HepG2 (cell line): Measurements from ENCODE around the gene ADGRF5. TPM values are rescaled to one million over a fixed set of nuclear protein-coding genes. Genes with fewer than 3 reads are reported as not detected.

Experiments used
- ATAC-seq: fragments of 200-7000 bp; cut with Tn5 transposase; 3 replicates; pipeline ENCODE4 v1.9.1; 2020; ENCODE audit warnings: mild to moderate bottlenecking, moderate library complexity
- Bru-seq: library from RNA; stranded (reverse); fragments of 400-500 nt; gene quantifications from one replicate; lab custom pipeline; 2021; lab: Mats Ljungman, UMichigan
- BruChase-seq, 2 experiments: library from RNA; stranded (reverse); fragments of 400-500 nt; gene quantifications; one replicate each; lab custom pipeline; 2021; lab: Mats Ljungman, UMichigan
- BruUV-seq: library from RNA; stranded (reverse); fragments of 400-500 nt; replicated peaks from 2 replicates; lab custom pipeline; 2021; lab: Mats Ljungman, UMichigan
- CTCF ChIA-PET: fragments of 300-600 bp; formaldehyde crosslinking; extraction: SDS; loops from one replicate; lab custom pipeline; 2021; ENCODE audit warnings: low total read pairs, inconsistent platforms, low intra/inter-chr PET ratio; lab: Yijun Ruan, JAX
- POLR2A ChIA-PET: fragments of 350-600 bp; sonication (Branson Sonifier 250); formaldehyde crosslinking; loops from one replicate; lab custom pipeline; 2020; ENCODE audit warnings: antibody characterized with exemption, inconsistent platforms; lab: Yijun Ruan, JAX
- DNase-seq: peaks from one replicate; pipeline ENCODE4 v3.0.0-alpha.2; 2015; ENCODE audit warnings: low spot score
- FAIRE-seq: peaks from 3 replicates; lab custom pipeline; 2011; peaks lifted over from hg19 to GRCh38; lab: Jason Lieb, UNC
- H2AFZ ChIP-seq: one replicate; pipeline ENCODE4 v1.6.1; 2011; ENCODE audit warnings: low read length, inconsistent platforms
- H3K27ac ChIP-seq: fragments of 300-600 bp; 3 replicates; pipeline ENCODE4 v1.8.0; 2011; ENCODE audit warnings: mixed run types, mild to moderate bottlenecking, mixed read lengths, low read length, inconsistent platforms; ENCODE audit not compliant: insufficient read depth; ENCODE audit errors: extremely low read length
- H3K27me3 ChIP-seq, 2 experiments: fragments of 200-600 bp in 1 of 2; 2 replicates in 1 of 2; 3 replicates in 1 of 2; pipeline versions ENCODE4 v1.6.0 to v1.8.0; 2011; ENCODE audit warnings: low read length in 2 of 2, mild to moderate bottlenecking in 2 of 2, moderate library complexity in 2 of 2, inconsistent platforms in 1 of 2; ENCODE audit not compliant: insufficient read depth in 2 of 2, control insufficient read depth in 1 of 2
- H3K36me3 ChIP-seq, 2 experiments: fragments of 200-600 bp in 1 of 2; replicated peaks in 1 of 2; 2 replicates in 1 of 2; 3 replicates in 1 of 2; pipeline versions ENCODE4 v1.5.1 to v1.8.0; 2011; ENCODE audit warnings: low read length in 2 of 2, inconsistent platforms in 1 of 2; ENCODE audit not compliant: insufficient read depth in 2 of 2, control insufficient read depth in 1 of 2
- H3K4me1 ChIP-seq: 2 replicates; pipeline ENCODE4 v1.5.1; 2012; ENCODE audit warnings: low read length, inconsistent platforms; ENCODE audit not compliant: insufficient read depth
- H3K4me2 ChIP-seq: 2 replicates; pipeline ENCODE4 v1.6.0; 2011; ENCODE audit warnings: low read depth, low read length, inconsistent platforms
- H3K4me3 ChIP-seq, 3 experiments: fragments of 200-600 bp in 1 of 3; sonication (generic), shearing (Covaris generic) in 1 of 3; replicated peaks in 1 of 3; 2 replicates each; pipeline ENCODE4 v1.5.1; 2011 to 2016; ENCODE audit warnings: low read length in 3 of 3, inconsistent platforms in 2 of 3, low read depth in 2 of 3, mild to moderate bottlenecking in 2 of 3, control low read depth in 1 of 3, mixed read lengths in 1 of 3; ENCODE audit not compliant: insufficient read depth in 1 of 3
- H3K79me2 ChIP-seq: one replicate; pipeline ENCODE4 v1.6.1; 2011; ENCODE audit warnings: low read length, inconsistent platforms; ENCODE audit not compliant: insufficient read depth
- H3K9ac ChIP-seq: 2 replicates; pipeline ENCODE4 v1.6.0; 2011; ENCODE audit warnings: mild to moderate bottlenecking, low read depth, low read length, inconsistent platforms; ENCODE audit not compliant: insufficient read depth
- H3K9me3 ChIP-seq: 2 replicates; pipeline ENCODE4 v1.5.1; 2012; ENCODE audit warnings: mild to moderate bottlenecking, low read length
- H4K20me1 ChIP-seq: 2 replicates; pipeline ENCODE4 v1.6.0; 2011; ENCODE audit warnings: inconsistent platforms, mild to moderate bottlenecking, low read length, moderate library complexity; ENCODE audit not compliant: insufficient read depth
- GTF2F1 ChIP-seq: fragments of 150-350 bp; IDR thresholded peaks from 2 replicates; pipeline ENCODE4 v1.6.1; 2014; ENCODE audit warnings: low read length
- MAF1 ChIP-seq: sonication (generic); formaldehyde crosslinking; IDR thresholded peaks from 2 replicates; pipeline ENCODE4 v1.5.0; 2020; ENCODE audit warnings: missing genetic modification reagents, borderline replicate concordance
- MTA1 ChIP-seq: sonication (generic); formaldehyde crosslinking; IDR thresholded peaks from 2 replicates; pipeline ENCODE4 v1.4.0; 2020; ENCODE audit warnings: missing genetic modification reagents, mild to moderate bottlenecking, borderline replicate concordance
- SIX4 ChIP-seq: sonication (generic); formaldehyde crosslinking; IDR thresholded peaks from 2 replicates; pipeline ENCODE4 v1.4.0; 2020; ENCODE audit warnings: missing genetic modification reagents
- ZC3H13 ChIP-seq: sonication (generic); formaldehyde crosslinking; IDR thresholded peaks from 2 replicates; pipeline ENCODE4 v1.8.1; 2023; ENCODE audit warnings: mild to moderate bottlenecking, missing genetic modification reagents, moderate library complexity
- ZFP1 ChIP-seq: IDR thresholded peaks from 2 replicates; pipeline ENCODE4 v1.6.1; 2016
- ZNF17 ChIP-seq: sonication (generic); formaldehyde crosslinking; IDR thresholded peaks from 2 replicates; pipeline ENCODE4 v1.5.0; 2020; ENCODE audit warnings: mild to moderate bottlenecking, missing genetic modification reagents
- ZNF691 ChIP-seq: sonication (generic); formaldehyde crosslinking; IDR thresholded peaks from 2 replicates; pipeline ENCODE4 v1.4.0; 2020; ENCODE audit warnings: missing genetic modification reagents, low read depth, mild to moderate bottlenecking, borderline replicate concordance
- ZNF878 ChIP-seq: sonication (generic); formaldehyde crosslinking; IDR thresholded peaks from 2 replicates; pipeline ENCODE4 v1.8.1; 2023; ENCODE audit warnings: mild to moderate bottlenecking, missing genetic modification reagents, moderate library complexity
- WGBS: methylation state at CpG from one replicate; pipeline ENCODE4 v1.1.6; 2017; ENCODE audit warnings: low lambda C conversion rate; 5-methylcytosine and 5-hydroxymethylcytosine counted together
- in situ Hi-C: cut with HindIII; loops from 2 replicates; pipeline ENCODE4 v1.10.0; 2017; ENCODE audit warnings: low pct_unique_long_range_greater_than_20kb; ENCODE audit not compliant: extremely low pct_ligation_motif_present
- intact Hi-C: fragments of 100-400 bp; cut with micrococcal nuclease; formaldehyde crosslinking; loops from one replicate; pipeline ENCODE4 v1.10.0; 2022; ENCODE audit not compliant: unreplicated experiment
- long read RNA-seq, 2 experiments: library from RNA in 1 of 2; library from polyadenylated mRNA in 1 of 2; stranded (forward) in 1 of 2; unstranded in 1 of 2; transcript quantifications; one replicate each; pipeline ENCODE4 v2.0.0, GENCODE V29; 2019 to 2022
- polyA minus RNA-seq, 3 experiments: library from RNA; depleted of rRNA, polyadenylated mRNA; stranded (reverse); fragments of >200 nt; gene quantifications; 2 replicates each; pipeline ENCODE4 v1.2.3, GENCODE V29; 2011; ENCODE audit warnings: low replicate concordance in 1 of 3
- polyA plus RNA-seq, 8 experiments: library from polyadenylated mRNA; depleted of rRNA in 3 of 8; stranded (reverse) in 7 of 8; unstranded in 1 of 8; fragments of >200 nt; fragmentation: Illumina TruSeq in 4 of 8; extraction: Trizol in 4 of 8; gene quantifications; 2 replicates each; pipeline versions ENCODE4 v1.2.1 to v1.2.3, GENCODE V29; 2011 to 2016; ENCODE audit warnings: low read depth in 4 of 8, missing spikeins in 1 of 8, mixed read lengths in 1 of 8; ENCODE audit not compliant: insufficient read depth in 1 of 8
- total RNA-seq, 5 experiments: library from RNA; depleted of rRNA; stranded (reverse); fragments of >200 nt; fragmentation: Illumina TruSeq; extraction: Trizol; gene quantifications; 2 replicates each; pipeline ENCODE4 v1.2.3, GENCODE V29; 2016; ENCODE audit warnings: low read depth in 1 of 5
- TF ChIP-seq, protein P1 (sequence below): sonication (generic); formaldehyde crosslinking; IDR thresholded peaks from 2 replicates; pipeline ENCODE4 v1.4.0; 2020; ENCODE audit warnings: missing genetic modification reagents

ADGRF5 gene, protein sequence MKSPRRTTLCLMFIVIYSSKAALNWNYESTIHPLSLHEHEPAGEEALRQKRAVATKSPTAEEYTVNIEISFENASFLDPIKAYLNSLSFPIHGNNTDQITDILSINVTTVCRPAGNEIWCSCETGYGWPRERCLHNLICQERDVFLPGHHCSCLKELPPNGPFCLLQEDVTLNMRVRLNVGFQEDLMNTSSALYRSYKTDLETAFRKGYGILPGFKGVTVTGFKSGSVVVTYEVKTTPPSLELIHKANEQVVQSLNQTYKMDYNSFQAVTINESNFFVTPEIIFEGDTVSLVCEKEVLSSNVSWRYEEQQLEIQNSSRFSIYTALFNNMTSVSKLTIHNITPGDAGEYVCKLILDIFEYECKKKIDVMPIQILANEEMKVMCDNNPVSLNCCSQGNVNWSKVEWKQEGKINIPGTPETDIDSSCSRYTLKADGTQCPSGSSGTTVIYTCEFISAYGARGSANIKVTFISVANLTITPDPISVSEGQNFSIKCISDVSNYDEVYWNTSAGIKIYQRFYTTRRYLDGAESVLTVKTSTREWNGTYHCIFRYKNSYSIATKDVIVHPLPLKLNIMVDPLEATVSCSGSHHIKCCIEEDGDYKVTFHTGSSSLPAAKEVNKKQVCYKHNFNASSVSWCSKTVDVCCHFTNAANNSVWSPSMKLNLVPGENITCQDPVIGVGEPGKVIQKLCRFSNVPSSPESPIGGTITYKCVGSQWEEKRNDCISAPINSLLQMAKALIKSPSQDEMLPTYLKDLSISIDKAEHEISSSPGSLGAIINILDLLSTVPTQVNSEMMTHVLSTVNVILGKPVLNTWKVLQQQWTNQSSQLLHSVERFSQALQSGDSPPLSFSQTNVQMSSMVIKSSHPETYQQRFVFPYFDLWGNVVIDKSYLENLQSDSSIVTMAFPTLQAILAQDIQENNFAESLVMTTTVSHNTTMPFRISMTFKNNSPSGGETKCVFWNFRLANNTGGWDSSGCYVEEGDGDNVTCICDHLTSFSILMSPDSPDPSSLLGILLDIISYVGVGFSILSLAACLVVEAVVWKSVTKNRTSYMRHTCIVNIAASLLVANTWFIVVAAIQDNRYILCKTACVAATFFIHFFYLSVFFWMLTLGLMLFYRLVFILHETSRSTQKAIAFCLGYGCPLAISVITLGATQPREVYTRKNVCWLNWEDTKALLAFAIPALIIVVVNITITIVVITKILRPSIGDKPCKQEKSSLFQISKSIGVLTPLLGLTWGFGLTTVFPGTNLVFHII (N-terminal part only)
- total RNA-seq (2016; rRNA removed; fragmentation: Illumina TruSeq; extraction: Trizol) (not detected in 2 replicates), polyA plus RNA-seq (2011; rRNA removed) (not detected in 2 replicates), polyA minus RNA-seq (2011; rRNA and poly(A)+ RNA removed; ENCODE audit: low replicate concordance) (not detected in 2 replicates), Bru-seq, nascent RNA (not detected), BruChase-seq, experiment 1, labeled RNA remaining after a 6-hour chase (not detected), BruChase-seq, experiment 2, labeled RNA remaining after a 2-hour chase (not detected)
- total RNA-seq (2016; cell fraction: cytosol; rRNA removed; fragmentation: Illumina TruSeq; extraction: Trizol; ENCODE audit: low read depth): not detected in 2 replicates
- not detected in 2 replicates for total RNA-seq (2016; cell fraction: insoluble cytoplasmic fraction; rRNA removed; fragmentation: Illumina TruSeq; extraction: Trizol)
- not detected in 2 replicates for total RNA-seq (2016; cell fraction: membrane; rRNA removed; fragmentation: Illumina TruSeq; extraction: Trizol)
- total RNA-seq (2016; cell fraction: nucleus; rRNA removed; fragmentation: Illumina TruSeq; extraction: Trizol): not detected in 2 replicates
- not detected in 2 replicates for polyA plus RNA-seq (2011; cell fraction: cytosol; rRNA removed)
- not detected in 2 replicates for polyA plus RNA-seq (2011; cell fraction: nucleus; rRNA removed)
- not detected in 2 replicates for polyA plus RNA-seq (2012)
- polyA plus RNA-seq (2016; cell fraction: cytosol; fragmentation: Illumina TruSeq; extraction: Trizol; ENCODE audit: low read depth): not detected in 2 replicates
- polyA plus RNA-seq (2016; cell fraction: insoluble cytoplasmic fraction; fragmentation: Illumina TruSeq; extraction: Trizol; ENCODE audit: low read depth): not detected in 2 replicates
- not detected in 2 replicates for polyA plus RNA-seq (2016; cell fraction: membrane; fragmentation: Illumina TruSeq; extraction: Trizol; ENCODE audit: low read depth)
- polyA plus RNA-seq (2016; cell fraction: nucleus; fragmentation: Illumina TruSeq; extraction: Trizol; ENCODE audit: insufficient read depth, low read depth): not detected in 2 replicates
- polyA minus RNA-seq (2011; cell fraction: cytosol; rRNA and poly(A)+ RNA removed): not detected in 2 replicates
- not detected in 2 replicates for polyA minus RNA-seq (2011; cell fraction: nucleus; rRNA and poly(A)+ RNA removed)
- long read RNA-seq, experiment 1: 0 reads
- long read RNA-seq, experiment 2: 0 reads

GRCh38 chr6:46921731-46922130 is at the start of gene ADGRF5:
ADGRF5 (minus strand) TSS chr6:46921938; CDS start chr6:46906762, 15,176 bp downstream.
- 64% methylated on average over 9 of the region's 13 CpGs for whole genome bisulfite sequencing
- DNase-seq: no peak
- in situ Hi-C loops: no loop called here
- no TSS peak for BruUV-seq
- no peak for ATAC-seq
- intact Hi-C loops: no loop called here
- Histone ChIP-seq H3K4me3 (no peak within 1 kb of the TSS), H3K4me1 (no peaks in the 10 kb centered on the region), H3K36me3 (no peaks in the 10 kb centered on the region), H2AFZ (no peak within 1 kb of the TSS), H3K4me2 (no peak within 1 kb of the TSS), H3K9me3 (no peaks in the 10 kb centered on the region), H3K79me2 (no peaks in the 10 kb centered on the region), H3K27me3 (peaks cover 2 to 41% of the 10 kb centered on the region in 2 experiments), H3K9ac (no peak within 1 kb of the TSS), H4K20me1 (no peaks in the 10 kb centered on the region), H3K27ac (no peak within 1 kb of the TSS)
- CTCF ChIA-PET: no interaction called here
- FAIRE-seq: no peak
- POLR2A ChIA-PET: no interaction called here
- no peak for TF ChIP-seq ZNF17 (CRISPR knock-in tag)
- no peak for TF ChIP-seq SIX4 (CRISPR knock-in tag)
- TF ChIP-seq ZFP1: no peak
- TF ChIP-seq ZC3H13 (CRISPR knock-in tag): no peak
- TF ChIP-seq MAF1: no peak
- no peak for TF ChIP-seq MTA1 (CRISPR knock-in tag)
- TF ChIP-seq ZNF691 (CRISPR knock-in tag): no peak
- TF ChIP-seq, protein P1, sequence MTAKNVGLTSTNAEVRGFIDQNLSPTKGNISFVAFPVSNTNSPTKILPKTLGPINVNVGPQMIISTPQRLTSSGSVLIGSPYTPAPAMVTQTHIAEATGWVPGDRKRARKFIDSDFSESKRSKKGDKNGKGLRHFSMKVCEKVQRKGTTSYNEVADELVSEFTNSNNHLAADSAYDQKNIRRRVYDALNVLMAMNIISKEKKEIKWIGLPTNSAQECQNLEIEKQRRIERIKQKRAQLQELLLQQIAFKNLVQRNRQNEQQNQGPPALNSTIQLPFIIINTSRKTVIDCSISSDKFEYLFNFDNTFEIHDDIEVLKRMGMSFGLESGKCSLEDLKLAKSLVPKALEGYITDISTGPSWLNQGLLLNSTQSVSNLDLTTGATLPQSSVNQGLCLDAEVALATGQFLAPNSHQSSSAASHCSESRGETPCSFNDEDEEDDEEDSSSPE (CRISPR knock-in tag): no peak
- no peak for TF ChIP-seq GTF2F1
- no peak for TF ChIP-seq ZNF878 (CRISPR knock-in tag)
